ENCODE data around the gene PRPS1.

PRPS1 gene

DNA sequence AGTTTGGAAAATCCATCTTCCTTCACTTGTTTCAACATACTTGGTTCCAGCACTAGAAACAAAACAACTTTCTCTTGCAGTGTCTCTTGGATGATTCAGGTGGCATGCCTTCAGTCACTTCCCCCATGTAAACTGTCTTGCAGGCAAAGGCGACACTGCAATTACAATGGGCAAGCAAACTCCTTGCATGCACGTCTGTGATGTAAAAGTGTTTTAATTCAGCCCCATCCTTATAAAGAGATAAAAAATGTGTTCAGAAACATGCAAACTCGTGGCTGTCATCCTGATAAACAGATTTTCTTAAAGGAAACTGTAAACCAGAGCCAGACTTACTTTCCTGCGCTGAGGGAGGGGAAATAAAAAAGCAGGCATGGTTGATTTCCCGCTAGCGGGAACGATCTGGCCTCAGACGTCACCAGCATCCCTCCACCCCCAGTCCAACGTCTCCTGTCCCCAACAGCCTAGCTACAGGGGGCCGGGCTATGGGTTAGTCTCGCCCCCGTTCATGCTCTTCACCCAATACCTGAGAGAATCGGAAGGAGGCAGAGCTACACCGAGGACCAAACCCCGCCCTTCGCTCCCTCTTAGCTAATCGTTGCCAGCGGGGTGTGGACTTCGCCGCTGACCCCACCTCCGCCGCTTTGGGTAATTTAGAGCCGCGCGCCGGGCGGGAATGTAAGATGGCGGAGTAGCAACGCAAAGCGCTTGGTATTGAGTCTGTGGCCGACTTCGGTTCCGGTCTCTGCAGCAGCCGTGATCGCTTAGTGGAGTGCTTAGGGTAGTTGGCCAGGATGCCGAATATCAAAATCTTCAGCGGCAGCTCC is at the start of gene PRPS1:
PRPS1 (plus strand) TSS at position 673 of the 824 bp plus-strand sequence; CDS start at position 792, 119 bp downstream.
- Histone ChIP-seq H3K27me3 (ENCODE audit: low read depth, low read length) (no peaks in the 10 kb centered on the region), H3K4me1 (ENCODE audit: control insufficient read depth in 1 of 2, insufficient read depth in 2 of 2, low read length in 2 of 2) (peaks cover 0 to 3% of the 10 kb centered on the region in 2 donors), H3K4me3 (ENCODE audit: low read depth in 1 of 2, low read length in 2 of 2) (peak within 1 kb of the TSS; percentile 68), H3K36me3 (ENCODE audit: control insufficient read depth in 1 of 2, insufficient read depth in 2 of 2, low read length in 2 of 2) (no peaks in the 10 kb centered on the region), H3K9me3 (ENCODE audit: control insufficient read depth in 1 of 2, low read length in 2 of 2) (no peaks in the 10 kb centered on the region), H3K27ac (ENCODE audit: low read length) (peak within 1 kb of the TSS; percentile 85)

DNA sequence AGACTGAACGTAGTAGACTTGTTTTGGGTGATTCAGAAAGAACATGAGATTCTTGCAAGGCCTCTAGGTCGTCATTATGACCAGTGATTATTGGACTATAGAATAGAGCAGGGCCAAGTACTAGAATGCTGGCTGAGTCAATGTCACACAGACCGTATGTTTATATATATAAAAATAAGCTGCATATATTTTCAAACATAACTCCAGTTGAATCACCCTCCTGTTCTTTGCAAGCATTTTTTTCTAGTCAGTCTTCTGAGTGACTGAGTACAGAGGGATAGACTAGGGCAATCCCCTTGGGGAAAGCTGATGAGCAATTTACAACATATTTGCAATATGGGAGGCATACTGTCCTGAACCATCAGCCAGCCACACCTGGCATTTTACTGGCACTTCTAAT is 48.4 kb upstream of the PRPS1 start:
- H3K4me1 ChIP-seq (ENCODE audit: control insufficient read depth in 1 of 2, insufficient read depth in 2 of 2, low read length in 2 of 2): no peaks in the 10 kb centered on the region
- H3K36me3 ChIP-seq (ENCODE audit: control insufficient read depth in 1 of 2, insufficient read depth in 2 of 2, low read length in 2 of 2): no peaks in the 10 kb centered on the region
- no peaks in the 10 kb centered on the region for H3K27me3 ChIP-seq (ENCODE audit: low read depth, low read length)
- H3K9me3 ChIP-seq (ENCODE audit: control insufficient read depth in 1 of 2, low read length in 2 of 2): peaks cover 0 to 7% of the 10 kb centered on the region in 2 donors
- no peak overlapping the region for H3K27ac ChIP-seq (ENCODE audit: low read length)
- no peak overlapping the region for H3K4me3 ChIP-seq (ENCODE audit: low read depth in 1 of 2, low read length in 2 of 2)

DNA sequence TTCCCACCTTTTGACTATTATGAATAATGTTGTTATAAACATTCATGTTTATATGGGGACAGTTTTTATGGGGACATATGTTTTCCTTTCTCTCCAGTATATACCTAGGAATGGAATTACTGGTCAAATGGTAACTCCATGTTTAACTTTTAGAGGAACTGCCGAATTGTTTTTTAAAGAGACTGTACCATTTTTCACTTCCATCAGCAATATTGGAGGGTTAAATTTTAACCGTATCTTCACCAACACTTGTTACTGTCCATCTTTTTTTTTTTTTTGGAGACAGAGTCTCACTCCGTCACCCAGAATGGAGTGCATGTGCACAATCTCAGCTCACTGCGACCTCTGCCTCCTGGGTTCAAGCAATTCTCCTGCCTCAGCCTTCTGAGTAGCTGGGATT is 46.4 kb upstream of the PRPS1 start:
- Histone ChIP-seq H3K27ac (ENCODE audit: low read length) (no peak overlapping the region), H3K36me3 (ENCODE audit: control insufficient read depth in 1 of 2, insufficient read depth in 2 of 2, low read length in 2 of 2) (no peaks in the 10 kb centered on the region), H3K9me3 (ENCODE audit: control insufficient read depth in 1 of 2, low read length in 2 of 2) (peaks cover 0 to 7% of the 10 kb centered on the region in 2 donors), H3K4me3 (ENCODE audit: low read depth in 1 of 2, low read length in 2 of 2) (no peak overlapping the region), H3K27me3 (ENCODE audit: low read depth, low read length) (no peaks in the 10 kb centered on the region), H3K4me1 (ENCODE audit: control insufficient read depth in 1 of 2, insufficient read depth in 2 of 2, low read length in 2 of 2) (no peaks in the 10 kb centered on the region)

DNA sequence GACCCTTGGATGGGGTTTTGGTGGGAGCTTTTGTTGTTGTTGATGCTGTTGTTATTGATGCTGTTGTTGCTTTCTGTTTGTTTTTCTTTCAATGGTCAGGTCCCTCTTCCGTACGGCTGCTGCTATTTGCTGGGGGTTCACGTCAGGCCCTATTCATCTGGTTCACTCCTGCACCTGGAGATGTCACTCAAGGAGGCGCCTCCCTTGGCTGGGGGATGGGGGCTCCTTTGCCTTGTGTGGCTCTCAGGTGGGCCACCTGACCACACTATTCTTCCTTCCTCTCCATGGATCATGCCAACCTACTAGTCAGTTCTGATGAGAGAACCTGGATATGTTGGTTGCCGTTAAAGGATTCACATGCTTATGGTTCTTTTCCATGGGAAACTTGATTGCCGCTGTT is 39.1 kb upstream of the PRPS1 start:
- Histone ChIP-seq H3K27ac (ENCODE audit: low read length) (no peak overlapping the region), H3K4me3 (ENCODE audit: low read depth in 1 of 2, low read length in 2 of 2) (no peak overlapping the region), H3K4me1 (ENCODE audit: control insufficient read depth in 1 of 2, insufficient read depth in 2 of 2, low read length in 2 of 2) (no peaks in the 10 kb centered on the region), H3K9me3 (ENCODE audit: control insufficient read depth in 1 of 2, low read length in 2 of 2) (peaks cover 0 to 5% of the 10 kb centered on the region in 2 donors), H3K27me3 (ENCODE audit: low read depth, low read length) (no peaks in the 10 kb centered on the region), H3K36me3 (ENCODE audit: control insufficient read depth in 1 of 2, insufficient read depth in 2 of 2, low read length in 2 of 2) (no peaks in the 10 kb centered on the region)

DNA sequence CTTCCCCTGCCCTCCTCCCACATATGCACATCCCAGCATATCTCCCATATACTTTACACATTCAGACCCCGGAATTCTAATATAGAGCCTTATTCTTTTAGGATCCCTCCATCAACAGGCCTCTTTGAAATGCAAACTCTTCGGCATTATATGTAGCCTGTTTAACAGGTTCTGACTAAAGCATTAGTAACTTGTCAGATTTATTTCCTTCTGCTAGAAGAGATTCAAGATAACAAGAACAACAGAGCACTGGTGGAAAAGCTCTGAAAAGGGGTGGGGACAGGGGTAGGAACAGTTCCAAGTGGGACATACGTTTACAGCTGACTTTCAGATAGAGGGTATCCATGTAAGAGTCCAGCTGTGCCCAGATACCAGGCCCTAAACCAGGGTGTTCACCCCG is 31.7 kb upstream of the PRPS1 start:
- H3K27ac ChIP-seq (ENCODE audit: low read length): no peak overlapping the region

DNA sequence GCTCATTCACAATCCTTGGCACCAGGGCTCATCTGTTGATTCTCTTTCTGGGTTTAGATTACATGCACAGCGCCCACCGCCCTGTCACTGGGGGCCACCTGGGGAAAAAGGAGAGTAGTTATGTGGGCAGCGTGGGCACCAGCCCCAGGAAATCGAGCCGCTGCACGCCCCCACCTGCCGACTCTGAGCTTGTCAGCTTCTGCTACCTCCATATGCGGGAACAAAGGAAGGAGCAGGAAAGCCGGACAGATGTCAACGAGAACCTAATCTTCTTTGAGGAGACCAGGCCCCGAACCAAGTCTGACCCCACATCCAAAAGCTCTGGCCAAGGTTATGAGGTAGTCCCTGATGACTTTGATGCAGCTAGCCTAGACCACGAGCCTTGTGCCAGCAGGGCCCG is 31.0 kb upstream of the PRPS1 start:
- H3K27ac ChIP-seq (ENCODE audit: low read length): no peak overlapping the region
- no peaks in the 10 kb centered on the region for H3K4me1 ChIP-seq (ENCODE audit: control insufficient read depth in 1 of 2, insufficient read depth in 2 of 2, low read length in 2 of 2)
- H3K27me3 ChIP-seq (ENCODE audit: low read depth, low read length): no peaks in the 10 kb centered on the region
- H3K4me3 ChIP-seq (ENCODE audit: low read depth in 1 of 2, low read length in 2 of 2): no peak overlapping the region
- no peaks in the 10 kb centered on the region for H3K36me3 ChIP-seq (ENCODE audit: control insufficient read depth in 1 of 2, insufficient read depth in 2 of 2, low read length in 2 of 2)
- no peaks in the 10 kb centered on the region for H3K9me3 ChIP-seq (ENCODE audit: control insufficient read depth in 1 of 2, low read length in 2 of 2)

More for the DNA sequence above, 31.7 kb upstream of the PRPS1 start:
- H3K27me3 ChIP-seq (ENCODE audit: low read depth, low read length): no peaks in the 10 kb centered on the region
- no peaks in the 10 kb centered on the region for H3K4me1 ChIP-seq (ENCODE audit: control insufficient read depth in 1 of 2, insufficient read depth in 2 of 2, low read length in 2 of 2)
- no peaks in the 10 kb centered on the region for H3K9me3 ChIP-seq (ENCODE audit: control insufficient read depth in 1 of 2, low read length in 2 of 2)
- H3K36me3 ChIP-seq (ENCODE audit: control insufficient read depth in 1 of 2, insufficient read depth in 2 of 2, low read length in 2 of 2): no peaks in the 10 kb centered on the region
- H3K4me3 ChIP-seq (ENCODE audit: low read depth in 1 of 2, low read length in 2 of 2): no peak overlapping the region

DNA sequence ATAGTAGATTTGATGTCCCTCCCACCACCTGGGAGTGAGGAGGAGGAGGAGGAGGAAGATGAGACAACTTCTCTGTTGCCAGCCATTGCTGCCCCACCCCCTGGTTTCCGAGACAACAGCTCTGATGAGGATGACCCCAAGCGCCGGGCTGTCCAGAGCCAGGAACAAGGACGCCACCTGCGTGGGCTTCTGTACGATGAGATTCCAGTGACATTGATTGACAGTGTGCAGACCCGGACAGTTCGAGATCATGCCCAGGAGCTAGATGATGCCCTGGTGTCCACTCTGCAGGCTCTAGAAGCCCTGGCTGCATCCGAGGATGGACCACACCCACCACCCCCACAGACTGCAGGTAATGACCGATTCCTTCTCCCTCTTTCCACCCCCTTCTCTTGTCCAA is 30.5 kb upstream of the PRPS1 start:
- H3K9me3 ChIP-seq (ENCODE audit: control insufficient read depth in 1 of 2, low read length in 2 of 2): no peaks in the 10 kb centered on the region
- no peaks in the 10 kb centered on the region for H3K36me3 ChIP-seq (ENCODE audit: control insufficient read depth in 1 of 2, insufficient read depth in 2 of 2, low read length in 2 of 2)
- no peak overlapping the region for H3K27ac ChIP-seq (ENCODE audit: low read length)
- no peaks in the 10 kb centered on the region for H3K4me1 ChIP-seq (ENCODE audit: control insufficient read depth in 1 of 2, insufficient read depth in 2 of 2, low read length in 2 of 2)
- H3K27me3 ChIP-seq (ENCODE audit: low read depth, low read length): no peaks in the 10 kb centered on the region
- no peak overlapping the region for H3K4me3 ChIP-seq (ENCODE audit: low read depth in 1 of 2, low read length in 2 of 2)

DNA sequence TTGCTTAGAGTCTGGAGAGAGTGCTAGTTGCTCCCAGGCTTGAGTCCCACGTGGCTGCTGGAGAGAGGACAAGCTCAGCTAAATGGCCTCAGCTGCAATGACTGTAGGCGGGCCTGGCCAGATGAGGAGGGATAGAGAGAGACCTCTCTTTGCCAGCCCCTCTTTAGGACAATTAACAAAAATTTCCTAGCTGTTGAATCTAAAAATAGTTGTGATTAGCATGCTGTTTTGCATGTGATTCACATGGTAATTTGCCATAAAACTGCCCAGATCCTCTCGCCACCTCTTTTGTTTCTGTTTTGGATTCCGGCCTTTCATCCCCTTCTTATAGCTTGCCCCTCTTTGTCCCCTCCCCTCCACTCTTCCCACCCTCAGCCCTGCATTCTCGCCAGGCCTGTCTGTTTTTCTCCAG is 28.9 kb upstream of the PRPS1 start:
- Histone ChIP-seq H3K4me3 (ENCODE audit: low read depth in 1 of 2, low read length in 2 of 2) (no peak overlapping the region), H3K27me3 (ENCODE audit: low read depth, low read length) (no peaks in the 10 kb centered on the region), H3K4me1 (ENCODE audit: control insufficient read depth in 1 of 2, insufficient read depth in 2 of 2, low read length in 2 of 2) (no peaks in the 10 kb centered on the region), H3K9me3 (ENCODE audit: control insufficient read depth in 1 of 2, low read length in 2 of 2) (no peaks in the 10 kb centered on the region), H3K36me3 (ENCODE audit: control insufficient read depth in 1 of 2, insufficient read depth in 2 of 2, low read length in 2 of 2) (no peaks in the 10 kb centered on the region), H3K27ac (ENCODE audit: low read length) (no peak overlapping the region)

DNA sequence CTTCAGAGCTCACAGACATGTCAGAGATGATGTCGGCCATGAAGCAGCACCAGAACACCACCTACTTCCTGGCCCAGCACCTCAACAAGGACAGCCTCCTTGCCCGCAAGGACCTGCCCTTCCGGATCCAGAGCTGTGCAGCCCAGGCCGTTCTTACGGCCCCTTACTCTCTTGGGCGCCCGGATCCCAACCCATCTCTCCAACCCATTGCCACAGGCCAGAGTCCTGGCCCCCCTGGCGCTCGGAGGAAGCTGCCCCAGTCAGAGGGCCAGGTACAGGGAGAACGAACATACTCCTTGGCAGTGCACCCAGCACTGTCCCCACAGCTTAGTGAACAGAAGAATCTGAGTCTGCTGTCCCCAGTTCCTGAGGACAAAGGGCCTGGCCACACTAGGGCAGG is 27.9 kb upstream of the PRPS1 start:
- Histone ChIP-seq H3K27me3 (ENCODE audit: low read depth, low read length) (no peaks in the 10 kb centered on the region), H3K9me3 (ENCODE audit: control insufficient read depth in 1 of 2, low read length in 2 of 2) (no peaks in the 10 kb centered on the region), H3K27ac (ENCODE audit: low read length) (no peak overlapping the region), H3K4me1 (ENCODE audit: control insufficient read depth in 1 of 2, insufficient read depth in 2 of 2, low read length in 2 of 2) (no peaks in the 10 kb centered on the region), H3K36me3 (ENCODE audit: control insufficient read depth in 1 of 2, insufficient read depth in 2 of 2, low read length in 2 of 2) (no peaks in the 10 kb centered on the region), H3K4me3 (ENCODE audit: low read depth in 1 of 2, low read length in 2 of 2) (no peak overlapping the region)

DNA sequence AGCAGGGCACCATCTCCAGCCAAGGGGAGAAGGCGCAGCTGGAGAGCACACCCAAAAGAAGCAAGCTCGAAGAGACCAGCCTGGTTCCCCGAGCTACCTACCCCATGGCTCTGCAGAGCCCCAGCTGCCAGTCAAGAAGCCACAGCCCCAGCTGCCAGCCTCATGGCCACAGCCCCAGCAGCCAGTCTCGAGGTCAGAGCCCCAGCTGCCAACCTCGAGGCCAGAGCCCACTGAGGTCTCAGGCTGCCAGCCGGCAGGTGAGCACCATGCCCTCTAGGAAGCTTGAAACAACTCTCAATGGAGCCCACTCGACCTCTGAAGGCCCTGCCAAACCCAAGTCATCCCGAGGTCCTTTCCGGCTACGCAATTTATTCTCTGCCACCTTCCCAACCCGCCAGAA is 27.0 kb upstream of the PRPS1 start:
- no peak overlapping the region for H3K4me3 ChIP-seq (ENCODE audit: low read depth in 1 of 2, low read length in 2 of 2)
- no peaks in the 10 kb centered on the region for H3K27me3 ChIP-seq (ENCODE audit: low read depth, low read length)
- no peaks in the 10 kb centered on the region for H3K9me3 ChIP-seq (ENCODE audit: control insufficient read depth in 1 of 2, low read length in 2 of 2)
- H3K27ac ChIP-seq (ENCODE audit: low read length): no peak overlapping the region
- H3K36me3 ChIP-seq (ENCODE audit: control insufficient read depth in 1 of 2, insufficient read depth in 2 of 2, low read length in 2 of 2): no peaks in the 10 kb centered on the region
- no peaks in the 10 kb centered on the region for H3K4me1 ChIP-seq (ENCODE audit: control insufficient read depth in 1 of 2, insufficient read depth in 2 of 2, low read length in 2 of 2)

DNA sequence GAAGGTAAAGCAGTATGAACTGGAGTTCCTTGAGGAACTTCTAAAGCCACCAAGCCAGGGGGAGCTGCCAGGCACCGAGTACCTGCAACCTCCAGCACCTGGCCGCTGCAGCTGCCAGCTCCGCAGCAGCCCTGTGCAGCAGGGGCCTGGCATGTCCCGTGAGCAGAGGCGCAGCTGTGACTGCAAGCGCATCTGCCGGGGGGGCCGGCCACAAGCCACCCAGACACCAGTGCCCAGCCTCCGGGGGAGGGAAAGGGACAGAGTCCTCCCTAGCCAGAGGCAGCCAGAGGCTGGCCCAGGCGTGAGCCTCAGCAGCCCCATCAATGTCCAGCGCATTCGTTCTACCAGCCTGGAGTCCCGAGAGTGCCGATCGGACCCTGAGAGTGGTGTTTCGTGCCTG is 26.6 kb upstream of the PRPS1 start:
- Histone ChIP-seq H3K4me3 (ENCODE audit: low read depth in 1 of 2, low read length in 2 of 2) (no peak overlapping the region), H3K27ac (ENCODE audit: low read length) (no peak overlapping the region), H3K9me3 (ENCODE audit: control insufficient read depth in 1 of 2, low read length in 2 of 2) (no peaks in the 10 kb centered on the region), H3K27me3 (ENCODE audit: low read depth, low read length) (no peaks in the 10 kb centered on the region), H3K36me3 (ENCODE audit: control insufficient read depth in 1 of 2, insufficient read depth in 2 of 2, low read length in 2 of 2) (no peaks in the 10 kb centered on the region), H3K4me1 (ENCODE audit: control insufficient read depth in 1 of 2, insufficient read depth in 2 of 2, low read length in 2 of 2) (no peaks in the 10 kb centered on the region)

DNA sequence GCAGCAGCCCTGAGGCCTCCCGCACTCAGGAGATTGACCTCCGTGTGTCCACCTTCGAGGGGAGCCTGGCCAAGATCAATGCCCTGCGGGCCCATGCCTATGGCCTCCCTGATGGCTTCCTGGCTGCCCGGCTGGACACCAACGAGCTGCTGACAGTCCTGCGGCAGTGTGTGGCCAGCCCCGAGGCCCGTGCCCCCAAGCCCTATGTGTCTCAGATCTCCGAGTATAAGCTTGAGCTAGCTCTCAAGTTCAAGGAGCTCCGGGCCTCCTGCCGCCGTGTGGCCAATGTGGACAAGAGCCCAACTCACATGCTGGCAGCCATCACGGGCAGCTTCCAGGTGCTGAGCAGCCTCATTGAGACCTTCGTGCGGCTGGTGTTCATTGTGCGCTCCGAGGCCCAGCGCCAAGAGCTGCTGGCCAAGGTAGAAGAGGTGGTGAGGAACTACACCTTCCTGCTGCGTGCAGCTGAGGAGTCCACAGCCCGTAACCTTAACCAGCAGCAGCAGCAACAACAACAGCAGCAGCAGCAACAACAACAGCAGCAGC is 25.5 kb upstream of the PRPS1 start:
- H3K9me3 ChIP-seq (ENCODE audit: control insufficient read depth in 1 of 2, low read length in 2 of 2): no peaks in the 10 kb centered on the region
- H3K4me1 ChIP-seq (ENCODE audit: control insufficient read depth in 1 of 2, insufficient read depth in 2 of 2, low read length in 2 of 2): no peaks in the 10 kb centered on the region
- H3K36me3 ChIP-seq (ENCODE audit: control insufficient read depth in 1 of 2, insufficient read depth in 2 of 2, low read length in 2 of 2): no peaks in the 10 kb centered on the region
- no peak overlapping the region for H3K27ac ChIP-seq (ENCODE audit: low read length)
- no peaks in the 10 kb centered on the region for H3K27me3 ChIP-seq (ENCODE audit: low read depth, low read length)
- no peak overlapping the region for H3K4me3 ChIP-seq (ENCODE audit: low read depth in 1 of 2, low read length in 2 of 2)
